Left kidney (tissue), 8 donors: ENCODE measurements around the gene GPR151. TPM values are rescaled to one million over a fixed set of nuclear protein-coding genes. Genes with fewer than 3 reads are reported as not detected.
"Not testable (repeated sequence)": the region's sequence is repeated elsewhere in the genome, so short reads cannot be mapped to it uniquely, and the experiment has no call there.

Source experiments
- DNase-seq: peaks from one replicate; pipeline ENCODE4 v3.0.0-alpha.2; 2013
- long read RNA-seq, 8 donors: transcript quantifications; one replicate each; lab custom pipeline, GENCODE V29; 2026
- polyA plus RNA-seq: library from polyadenylated mRNA; unstranded; fragments of 120-200 nt; gene quantifications from one replicate; pipeline ENCODE4 v1.2.1, GENCODE V29; 2013; ENCODE audit not compliant: insufficient read length

GPR151 gene
- not detected for polyA plus RNA-seq
- long read RNA-seq, donor 1, result 0 reads
- long read RNA-seq, donor 2, result 0 reads
- long read RNA-seq, donor 3, result 0 reads
- long read RNA-seq, donor 4, result 0 reads
- long read RNA-seq, donor 5, result 0 reads
- long read RNA-seq, donor 6, result 0 reads
- long read RNA-seq, donor 7, result 0 reads
- long read RNA-seq, donor 8, result 0 reads

- DNase-seq, result peak; percentile 17
Observed at GRCh38 chr5:146516151-146516475, at the start of gene GPR151. TSS of gene GPR151 (minus strand) at chr5:146516190. CDS start at chr5:146516113, 77 bp downstream.

DNA sequence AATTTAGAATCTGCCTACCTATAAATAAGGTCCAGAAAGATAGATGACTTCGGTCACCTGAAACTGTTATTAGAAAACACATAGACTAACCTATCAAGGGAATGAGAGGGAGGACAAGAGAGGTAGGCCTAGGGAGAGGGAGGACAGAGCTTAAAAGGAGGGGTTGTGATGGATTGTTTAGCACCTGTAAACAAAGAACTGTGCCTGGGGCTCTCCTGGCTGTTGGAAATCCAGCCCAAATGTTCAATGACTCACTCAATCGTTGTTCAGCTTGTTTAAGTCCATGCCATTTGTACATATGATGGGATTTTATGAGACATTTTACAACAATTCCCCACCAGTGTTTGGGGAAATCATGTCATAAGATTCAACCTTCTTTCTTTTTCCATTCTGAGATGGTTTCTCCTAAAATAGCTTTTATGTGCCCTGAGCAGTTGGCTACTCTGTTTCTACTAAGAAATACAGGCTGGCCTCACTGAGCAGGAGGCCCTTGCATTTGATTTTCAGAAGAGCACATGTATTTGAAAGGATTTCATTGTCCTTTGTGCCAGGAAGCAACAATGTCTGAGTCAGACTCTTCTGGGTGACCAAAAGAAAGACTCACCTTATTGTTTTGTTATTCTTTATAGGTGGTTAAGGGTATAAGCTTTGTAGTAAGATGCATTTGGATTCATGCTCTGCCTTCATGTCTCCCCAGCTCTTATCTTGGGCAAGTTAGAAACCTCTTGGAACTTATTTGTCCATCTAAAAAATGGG, 48.2 kb upstream of the GPR151 start:
- DNase-seq, result no peak

DNA sequence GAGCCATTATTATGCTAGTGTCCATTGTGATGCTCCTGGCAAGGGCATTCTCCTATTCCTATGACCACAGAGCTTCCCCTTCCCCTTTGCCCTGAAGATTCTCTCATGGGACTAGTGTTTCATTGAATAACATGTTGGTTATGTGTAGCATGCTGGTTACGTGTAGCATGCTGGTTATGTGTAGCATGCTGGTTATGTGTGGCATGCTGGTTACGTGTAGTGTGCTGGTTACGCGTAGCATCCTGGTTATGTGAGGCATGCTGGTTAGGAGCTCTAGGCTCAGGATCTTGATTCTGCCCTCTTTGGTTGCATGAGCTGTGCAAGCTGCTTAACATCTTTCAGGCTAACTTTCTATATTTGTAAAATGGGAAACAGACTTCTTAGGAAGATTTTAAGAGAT, 46.5 kb upstream of the GPR151 start:
- no peak for DNase-seq

DNA sequence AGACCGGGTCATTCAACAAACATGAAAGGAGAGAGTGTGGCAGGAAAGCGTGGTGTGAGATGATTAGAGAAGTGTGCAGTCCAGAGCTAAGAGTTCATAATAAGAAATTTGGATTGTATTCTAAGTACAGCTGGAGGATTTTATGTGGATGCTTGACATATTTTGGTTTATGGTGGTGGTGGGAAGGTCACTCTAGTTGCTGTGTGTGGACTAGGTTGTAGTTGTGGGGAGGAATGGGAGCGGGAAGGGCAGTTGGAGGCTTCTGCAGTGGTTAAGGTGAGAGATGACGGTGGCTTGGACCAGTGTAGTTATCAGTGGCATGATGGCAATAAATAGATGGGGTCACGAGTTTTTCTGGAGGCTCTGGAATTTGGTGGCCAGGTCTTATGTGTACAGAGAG, 45.7 kb upstream of the GPR151 start:
- no peak for DNase-seq

GRCh38 chr5:146560205-146560812, 44.3 kb upstream of the GPR151 start:
- no peak for DNase-seq

GRCh38 chr5:146556884-146557283, 40.9 kb upstream of the GPR151 start:
- DNase-seq, result not testable (repeated sequence)

DNA sequence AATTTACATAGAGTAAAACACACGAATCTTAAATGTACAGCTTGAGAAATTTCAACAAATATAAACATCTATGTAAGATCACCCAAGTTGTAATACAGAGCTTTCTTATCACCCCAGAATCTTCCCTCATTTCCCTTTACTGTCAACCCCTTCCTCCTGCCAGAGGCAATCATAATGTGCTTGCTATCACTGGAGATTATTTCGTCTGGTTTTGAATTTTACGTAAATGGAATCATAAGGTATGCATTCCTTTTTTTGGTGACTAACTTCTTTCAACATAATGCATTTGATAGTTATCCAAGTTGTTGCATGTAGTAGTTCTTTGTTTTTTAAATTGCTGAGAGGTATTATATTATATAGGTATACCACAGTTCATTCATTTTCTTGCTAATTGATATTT, 37.5 kb upstream of the GPR151 start:
- DNase-seq, result no peak

DNA sequence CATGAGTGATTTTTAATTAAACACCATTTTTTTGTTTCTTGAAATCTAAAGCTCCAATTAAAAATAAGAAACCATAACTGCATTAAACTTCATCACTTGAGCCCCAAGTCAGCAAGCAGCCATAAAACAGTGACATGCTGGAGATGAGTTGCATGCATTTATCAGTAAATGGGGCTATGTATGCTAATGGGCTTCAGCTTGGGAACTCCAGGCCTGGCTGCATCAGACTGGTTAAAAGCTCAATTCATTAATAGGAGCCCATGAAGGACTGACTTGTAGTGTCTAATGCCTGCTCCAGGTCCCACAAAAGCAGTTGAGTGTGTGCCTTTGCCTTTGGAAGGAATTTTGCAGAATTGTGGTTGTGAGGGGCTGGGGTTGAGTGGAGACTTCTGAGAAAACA, 33.6 kb upstream of the GPR151 start:
- DNase-seq, result no peak

- DNase-seq, result no peak
Observed at GRCh38 chr5:146548781-146549449, 32.9 kb upstream of the GPR151 start.

- no peak for DNase-seq
Observed at GRCh38 chr5:146544232-146544631, 28.2 kb upstream of the GPR151 start.

DNA sequence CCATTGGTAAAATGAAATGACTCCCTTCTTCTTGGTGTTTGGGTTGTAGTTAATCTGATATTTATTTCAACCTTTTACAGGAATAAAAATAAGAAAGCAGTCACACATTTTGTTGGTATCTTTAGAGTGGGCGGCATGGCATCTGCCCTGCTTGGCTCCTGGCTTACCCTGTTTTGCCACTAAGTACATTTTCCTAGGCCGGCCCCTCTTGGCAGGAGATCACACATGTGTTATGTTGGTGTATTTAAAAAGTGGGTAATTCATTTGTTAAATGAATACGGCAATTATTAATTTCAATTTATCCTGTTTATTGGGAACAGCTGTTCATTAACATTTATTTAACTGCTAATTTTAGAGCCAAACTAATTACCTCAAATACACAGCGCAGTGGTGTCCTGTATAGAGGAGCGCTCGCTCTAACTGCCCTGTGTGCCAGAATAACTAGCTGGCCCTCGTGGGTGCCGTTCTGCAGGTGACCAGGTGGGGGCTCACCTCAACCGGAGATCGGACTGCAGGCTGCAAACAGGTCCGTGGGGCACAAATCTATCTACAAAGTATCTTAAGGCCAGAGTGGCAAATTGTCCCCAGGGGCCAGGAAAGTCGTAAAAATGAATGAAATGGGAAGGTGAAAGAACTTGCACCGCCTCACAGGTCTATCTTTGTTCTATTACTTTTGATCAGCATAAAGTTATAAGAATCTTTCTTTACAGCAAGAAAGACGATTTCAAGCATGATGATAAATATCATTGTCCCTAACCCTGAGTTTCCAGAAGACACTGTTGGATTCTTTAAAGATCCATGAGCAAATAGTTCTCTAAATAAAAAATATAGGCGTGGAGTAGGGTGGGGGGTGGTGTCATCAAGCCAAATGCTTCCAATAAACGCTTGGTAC, 26.2 kb upstream of the GPR151 start:
- peak; percentile 39 for DNase-seq

GRCh38 chr5:146540414-146540813, 24.4 kb upstream of the GPR151 start:
- DNase-seq, result no peak

- no peak for DNase-seq
Observed at GRCh38 chr5:146539973-146540372, 24.0 kb upstream of the GPR151 start.

- DNase-seq, result no peak
Observed at GRCh38 chr5:146538432-146538831, 22.4 kb upstream of the GPR151 start.

GRCh38 chr5:146533882-146534281, 17.9 kb upstream of the GPR151 start:
- no peak for DNase-seq

GRCh38 chr5:146533260-146533857, 17.4 kb upstream of the GPR151 start:
- peak; percentile 57 for DNase-seq

DNA sequence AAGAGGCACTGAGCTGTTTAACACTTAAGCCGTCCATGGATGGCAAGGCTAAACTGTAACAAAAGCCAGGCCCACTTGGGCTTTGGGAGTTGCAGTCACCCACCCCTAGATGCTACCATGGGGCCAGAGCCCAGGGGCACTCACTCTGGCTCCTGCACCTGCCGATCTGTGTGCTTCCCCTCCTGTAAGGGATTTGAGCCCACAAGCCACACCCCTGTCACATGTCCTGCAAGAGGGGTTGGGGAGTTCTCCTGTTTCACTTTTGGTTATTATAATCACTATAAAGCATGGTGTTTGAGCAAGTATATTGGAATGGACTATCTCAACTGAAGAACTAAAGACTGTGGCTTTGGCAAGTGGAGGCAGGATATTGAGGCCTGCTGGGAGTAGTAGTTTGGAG, 14.0 kb upstream of the GPR151 start:
- no peak for DNase-seq

DNA sequence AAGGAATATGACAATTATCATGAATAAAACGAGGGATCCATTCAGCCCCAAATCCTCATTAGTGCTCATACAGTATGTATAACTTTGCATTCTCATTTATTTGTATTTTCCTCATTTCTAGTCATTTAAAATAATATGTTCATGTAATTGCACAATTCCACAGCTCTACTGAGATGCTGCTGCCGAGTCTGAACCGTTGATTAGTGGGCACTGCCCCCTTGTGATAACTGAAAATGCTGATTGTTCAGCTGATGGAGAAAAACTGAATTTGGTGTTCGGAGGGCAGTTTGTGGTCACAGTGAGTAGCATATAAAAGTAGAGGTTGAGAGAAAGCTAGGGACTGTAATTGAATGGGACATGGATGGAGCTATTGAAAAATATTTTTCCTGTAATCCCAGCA, 12.2 kb upstream of the GPR151 start:
- DNase-seq, result no peak

DNA sequence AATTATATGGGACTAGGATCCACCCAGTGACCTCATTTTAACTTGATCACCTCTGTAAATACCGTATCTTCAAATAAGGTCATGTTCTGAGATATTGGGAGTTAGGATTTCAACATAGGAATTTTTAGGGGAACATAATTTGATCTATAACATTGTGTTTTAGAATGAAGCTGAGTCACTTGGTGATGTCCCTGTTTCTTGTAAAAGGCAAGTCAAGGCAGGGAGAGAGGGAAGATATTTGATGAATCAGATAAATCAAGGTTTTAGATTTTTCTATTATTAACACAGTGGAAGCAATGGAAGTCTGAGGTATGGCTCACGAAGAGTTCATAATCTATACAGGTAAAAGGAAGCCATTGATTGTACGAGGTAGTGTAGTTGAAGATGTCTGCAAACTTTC, 11.8 kb upstream of the GPR151 start:
- no peak for DNase-seq

- no peak for DNase-seq
Observed at GRCh38 chr5:146523698-146524097, 7.7 kb upstream of the GPR151 start.

DNA sequence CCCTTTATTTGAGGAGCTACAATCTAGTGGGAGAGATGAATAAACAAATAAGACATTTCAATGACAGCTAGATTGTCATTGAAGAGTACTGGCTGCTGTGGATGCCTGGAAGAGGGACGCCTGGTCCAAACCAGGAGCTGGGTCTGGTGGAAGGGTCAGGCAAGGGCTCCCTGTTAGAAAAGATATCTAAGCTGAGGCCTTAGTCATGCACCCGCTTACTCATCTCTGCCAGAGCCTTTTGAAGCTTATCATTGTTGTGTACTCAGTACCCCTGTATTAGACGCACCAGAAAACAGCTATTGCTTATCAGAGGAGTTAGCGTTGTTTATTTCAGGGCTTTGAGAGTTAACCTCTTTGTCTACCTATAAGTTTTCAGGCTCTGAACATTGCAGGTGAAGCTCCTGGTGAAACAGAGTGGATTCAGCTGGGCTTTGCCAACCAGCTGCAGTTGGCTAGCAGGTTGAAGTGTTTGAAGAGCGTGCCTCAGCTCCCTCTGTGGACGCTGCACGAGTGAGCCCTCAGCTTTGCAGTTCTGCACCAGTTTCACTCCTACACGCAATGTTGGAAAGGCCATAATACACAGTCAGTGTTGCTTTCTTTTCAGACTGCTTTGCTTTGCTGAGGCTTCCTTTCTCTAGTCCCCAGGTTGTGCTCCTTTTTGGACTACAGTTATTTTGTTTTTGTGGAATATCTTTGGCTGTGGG, 5.6 kb upstream of the GPR151 start:
- DNase-seq, result no peak
